HUDEP-2 (cell line): Measurements from ENCODE around the gene ZFYVE26.

Experiments used
- DNase-seq, 76 experiments: peaks; one replicate each; lab custom pipeline; 2025; ENCODE audit not compliant: unreplicated experiment in 76 of 76; lab: John Stamatoyannopoulos, UW

Gene ZFYVE26

DNA sequence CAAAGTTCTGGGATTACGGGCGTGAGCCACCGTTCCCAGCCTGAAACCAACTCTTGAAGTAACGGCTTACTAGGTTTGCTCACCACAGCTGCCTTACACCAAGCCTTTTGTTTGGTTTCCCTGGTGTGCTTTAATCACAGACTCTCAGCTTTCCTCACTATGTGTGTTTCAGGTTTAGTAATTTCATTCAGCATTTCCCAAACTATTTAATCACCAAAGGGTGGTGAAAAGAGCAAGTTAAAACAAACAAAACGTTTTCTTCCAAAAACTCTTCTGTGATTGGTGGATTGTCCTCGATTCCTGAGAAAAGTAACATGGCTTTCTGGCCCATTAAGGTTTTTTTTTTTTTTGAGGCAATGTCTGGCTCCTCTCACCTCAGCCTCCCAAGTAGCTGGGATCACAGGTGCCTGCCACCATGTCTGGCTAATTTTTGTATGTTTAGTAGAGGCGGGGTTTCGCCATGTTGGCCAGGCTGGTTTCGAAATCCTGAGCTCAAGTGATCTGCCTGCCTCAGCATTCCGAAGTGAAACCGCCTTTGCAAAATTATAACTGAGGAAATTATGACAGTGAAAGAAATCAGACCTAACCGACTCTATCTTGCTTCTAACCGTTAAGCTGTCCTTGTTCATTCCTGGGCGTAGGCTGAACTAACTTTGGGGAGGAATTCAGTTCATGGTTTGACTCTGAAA is 1.5 kb upstream of the ZFYVE26 start:
- no peak for DNase-seq

DNA sequence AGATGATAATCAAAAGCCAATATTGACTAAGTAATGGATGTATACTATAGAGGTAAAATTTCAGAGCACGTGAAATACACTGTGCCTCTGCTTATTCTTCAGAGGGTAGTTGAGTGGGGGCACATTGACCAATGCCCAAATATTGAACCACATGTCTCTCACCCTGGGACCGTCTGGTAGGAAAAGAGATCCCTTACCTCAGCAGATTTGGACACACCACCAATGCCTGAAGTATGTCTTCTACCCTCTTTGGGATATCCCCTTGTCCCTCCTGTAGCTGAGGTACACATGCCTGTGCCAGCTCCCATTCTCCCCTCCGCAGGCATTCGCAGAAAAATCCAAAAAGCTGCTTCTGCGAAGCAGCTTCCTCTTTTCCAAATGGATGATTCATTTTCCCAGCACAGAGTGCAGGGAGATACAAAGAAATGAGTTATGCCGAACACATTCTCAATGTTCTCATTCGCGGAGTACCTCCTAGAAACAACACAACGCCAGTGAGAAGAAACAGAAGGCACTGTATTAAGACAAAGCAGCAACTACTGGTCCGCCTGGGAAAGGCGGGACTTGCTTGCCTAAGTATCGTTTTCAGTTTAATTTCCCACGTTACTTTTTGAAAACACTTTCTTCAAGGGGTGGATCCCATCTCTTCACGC is 691 bp downstream of the ZFYVE26 start:
- DNase-seq = peak in 2 of 76 experiments; percentile 5 to 18

DNA sequence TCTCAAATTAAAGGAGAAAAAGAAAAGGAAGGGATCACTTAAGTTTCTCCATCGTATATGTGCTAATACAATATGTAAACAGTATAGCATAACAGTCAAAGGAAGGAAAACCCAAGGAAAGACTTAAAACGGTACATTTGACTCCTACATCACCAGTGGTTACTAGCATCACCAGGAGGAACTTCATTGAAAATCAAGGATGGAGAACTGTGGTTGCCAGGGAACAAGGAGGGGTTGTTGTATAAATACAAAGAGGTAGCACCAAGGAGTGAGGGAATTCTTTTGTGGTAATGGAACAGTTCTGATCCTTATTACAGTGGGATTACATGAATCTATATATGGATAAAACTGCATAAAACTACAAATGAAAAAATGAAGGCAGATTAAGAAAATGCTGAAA is 1.6 kb downstream of the ZFYVE26 start:
- DNase-seq = no peak

DNA sequence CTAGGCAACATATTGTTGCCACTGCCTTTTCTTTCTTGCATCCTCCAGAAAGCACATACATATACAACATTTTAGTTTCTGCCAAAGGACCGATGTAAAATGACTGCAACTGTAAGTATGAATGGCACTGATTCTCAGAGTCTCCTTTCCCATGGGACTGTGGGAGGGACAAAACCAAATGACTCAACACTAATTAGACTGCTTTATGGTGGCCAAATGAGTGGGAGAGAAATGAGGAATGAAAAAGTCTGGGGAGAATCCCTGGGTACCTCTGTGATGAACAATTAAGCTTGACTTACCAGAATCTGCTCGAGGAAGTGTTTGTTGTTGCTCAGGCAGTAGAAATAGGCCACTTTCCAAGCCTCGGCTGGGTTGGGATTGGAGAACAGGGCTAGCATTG is 10.1 kb downstream of the ZFYVE26 start:
- no peak for DNase-seq

DNA sequence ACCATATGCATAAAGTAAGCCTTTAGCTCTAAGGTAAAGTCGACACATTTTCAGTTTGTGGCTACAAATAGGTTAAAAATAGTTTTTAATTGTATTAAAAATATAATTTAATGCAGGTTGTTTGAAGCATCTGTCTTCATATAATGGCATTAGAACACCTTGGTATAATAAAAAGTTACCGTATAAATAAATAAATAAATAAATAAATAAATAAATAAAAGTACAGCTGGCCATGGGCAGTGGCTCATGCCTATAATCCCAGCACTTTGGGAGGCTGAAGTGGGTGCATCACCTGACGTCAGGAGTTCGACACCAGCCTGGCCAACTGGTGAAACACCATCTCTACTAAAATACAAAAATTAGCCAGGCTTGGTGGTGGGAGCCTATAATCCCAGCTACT is 15.6 kb downstream of the ZFYVE26 start:
- DNase-seq = no peak

DNA sequence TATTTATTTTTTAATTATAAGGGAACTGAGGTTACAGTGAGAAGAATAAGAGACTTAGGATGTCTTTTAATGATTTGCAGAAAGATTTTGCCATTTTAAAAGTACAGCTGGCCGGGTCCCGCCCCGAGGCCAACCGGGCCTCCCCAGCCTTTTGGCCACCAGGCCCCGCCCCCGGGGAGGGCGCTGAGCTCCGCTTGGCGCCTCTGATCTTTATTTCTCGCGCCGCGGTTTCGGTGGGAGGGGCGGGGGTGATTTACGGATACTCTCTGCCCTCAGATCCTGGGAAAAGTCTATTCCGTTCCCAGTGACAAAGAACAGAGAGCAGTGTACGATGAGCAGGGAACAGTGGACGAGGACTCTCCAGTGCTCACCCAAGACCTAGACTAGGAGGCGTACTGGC is 17.7 kb downstream of the ZFYVE26 start:
- no peak for DNase-seq

DNA sequence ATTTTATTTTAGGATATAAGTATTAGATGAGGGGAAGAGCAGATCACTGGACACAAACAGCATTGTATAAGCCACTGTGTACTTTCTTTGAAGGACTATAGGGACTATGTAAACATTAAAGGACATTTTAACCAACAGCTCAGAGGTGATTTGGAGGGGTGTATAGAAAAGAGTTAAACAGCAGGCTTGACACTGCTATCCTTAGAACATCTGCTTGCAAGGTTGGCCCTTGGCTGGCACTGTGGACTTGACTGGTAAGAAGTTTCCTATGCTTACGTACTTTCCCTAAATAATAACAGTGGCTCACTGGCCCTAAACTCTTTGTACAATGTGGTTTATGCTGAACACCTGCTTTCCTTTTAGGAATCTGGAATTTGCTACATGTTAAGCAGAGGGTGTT is 28.7 kb downstream of the ZFYVE26 start:
- DNase-seq = no peak

DNA sequence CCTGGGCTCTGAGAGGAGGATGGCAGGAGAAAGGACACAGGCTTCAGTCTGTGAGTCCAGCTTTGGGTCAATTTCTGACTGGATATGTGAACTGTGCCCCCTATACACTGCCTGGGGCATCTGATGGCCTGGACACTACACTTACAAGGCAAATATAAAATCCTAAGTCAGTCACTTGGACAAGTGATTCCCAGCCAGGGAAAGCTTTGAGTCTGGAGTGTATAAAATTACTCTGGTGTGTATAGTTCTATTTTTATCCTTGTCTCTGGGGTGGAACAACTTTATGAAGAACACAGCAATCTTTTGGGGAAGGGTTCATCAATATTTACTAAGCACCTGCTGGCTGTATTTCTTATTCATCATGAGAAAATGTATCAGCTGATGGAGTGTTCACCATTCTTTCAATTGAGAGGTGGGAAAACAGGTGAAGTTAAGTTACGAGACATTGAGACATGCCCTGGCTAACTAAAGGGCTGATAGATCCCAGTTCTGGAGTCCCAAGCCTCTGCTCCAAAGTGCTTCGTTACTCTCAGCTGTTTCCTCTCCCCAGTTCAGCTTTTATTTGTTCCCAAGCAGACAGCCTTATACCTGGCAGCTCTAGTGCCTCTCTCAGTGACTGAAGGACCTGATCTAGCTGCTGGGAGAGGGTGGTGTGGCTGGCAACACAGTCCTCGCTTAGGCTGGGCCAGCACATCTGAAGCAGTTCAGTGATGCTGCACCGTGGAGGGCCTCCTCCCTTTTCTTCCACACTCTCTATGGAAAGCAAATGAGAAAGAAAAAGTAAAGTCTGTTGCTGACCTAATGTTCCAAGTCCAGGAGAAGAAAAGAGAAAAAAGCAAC is 30.9 kb downstream of the ZFYVE26 start:
- no peak for DNase-seq

DNA sequence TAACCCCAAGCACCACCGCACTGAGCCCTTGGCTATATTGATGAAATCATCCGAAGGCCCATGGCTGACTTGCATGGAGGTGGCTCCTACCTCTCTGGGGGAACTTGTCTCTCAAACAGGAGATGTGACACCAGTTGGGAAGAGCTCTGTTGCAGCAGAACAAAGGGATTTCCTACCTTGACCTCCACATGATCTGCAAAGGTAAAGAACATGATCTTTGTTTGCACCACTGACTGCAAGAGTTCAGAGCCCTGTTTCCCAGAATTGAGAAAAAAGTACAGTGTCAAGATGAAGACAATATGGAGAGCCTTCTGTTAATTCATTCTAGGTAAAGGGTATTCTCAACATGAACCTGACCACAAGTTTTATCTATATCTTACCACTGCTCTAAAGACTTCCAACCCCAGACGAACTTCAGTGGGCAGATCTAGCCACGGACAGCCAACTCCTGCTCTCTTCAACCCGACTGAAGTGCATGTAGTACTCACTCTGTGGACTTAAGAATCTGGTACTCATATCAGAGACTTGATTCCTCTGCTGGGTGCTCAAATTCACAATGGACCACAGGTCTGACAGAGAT is 32.1 kb downstream of the ZFYVE26 start:
- peak in 1 of 76 experiments; percentile 6 for DNase-seq

DNA sequence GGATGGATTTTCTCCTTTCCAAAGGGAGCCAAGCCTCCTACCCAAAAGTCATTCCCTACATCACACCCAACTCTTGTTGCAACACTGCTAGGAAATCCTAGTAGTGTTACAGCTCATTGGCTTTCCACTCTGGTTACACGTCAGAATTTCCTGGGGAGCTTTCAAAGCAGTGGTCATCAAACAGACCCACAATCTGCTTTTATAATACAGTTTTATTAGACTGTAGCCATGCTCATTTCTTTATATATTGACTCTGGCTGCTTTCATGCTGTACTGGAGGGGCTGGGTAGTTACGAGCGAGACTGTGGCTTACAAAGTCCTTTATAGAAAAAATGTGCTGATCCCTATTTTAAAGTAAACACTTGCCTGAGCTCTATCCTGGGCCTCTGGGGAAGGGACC is 34.3 kb downstream of the ZFYVE26 start:
- no peak for DNase-seq

DNA sequence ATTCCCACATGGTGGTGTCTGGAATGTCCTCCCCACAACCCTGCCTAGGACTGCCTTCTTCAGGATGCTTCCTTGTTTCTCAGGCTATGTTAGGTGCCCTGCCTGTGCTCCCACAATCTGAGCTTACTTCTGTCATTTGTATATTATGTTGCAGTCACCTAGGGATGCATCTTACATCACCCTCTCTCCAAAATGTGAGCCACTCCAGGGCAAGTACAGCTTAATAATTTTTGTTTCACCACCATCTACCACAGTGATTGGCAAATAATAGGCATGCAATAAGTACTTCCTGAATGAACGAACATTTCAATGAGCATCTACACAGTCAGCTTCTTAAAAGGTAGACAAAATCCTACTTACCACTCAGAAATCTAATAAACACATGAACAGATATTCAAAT is 37.6 kb downstream of the ZFYVE26 start:
- no peak for DNase-seq

DNA sequence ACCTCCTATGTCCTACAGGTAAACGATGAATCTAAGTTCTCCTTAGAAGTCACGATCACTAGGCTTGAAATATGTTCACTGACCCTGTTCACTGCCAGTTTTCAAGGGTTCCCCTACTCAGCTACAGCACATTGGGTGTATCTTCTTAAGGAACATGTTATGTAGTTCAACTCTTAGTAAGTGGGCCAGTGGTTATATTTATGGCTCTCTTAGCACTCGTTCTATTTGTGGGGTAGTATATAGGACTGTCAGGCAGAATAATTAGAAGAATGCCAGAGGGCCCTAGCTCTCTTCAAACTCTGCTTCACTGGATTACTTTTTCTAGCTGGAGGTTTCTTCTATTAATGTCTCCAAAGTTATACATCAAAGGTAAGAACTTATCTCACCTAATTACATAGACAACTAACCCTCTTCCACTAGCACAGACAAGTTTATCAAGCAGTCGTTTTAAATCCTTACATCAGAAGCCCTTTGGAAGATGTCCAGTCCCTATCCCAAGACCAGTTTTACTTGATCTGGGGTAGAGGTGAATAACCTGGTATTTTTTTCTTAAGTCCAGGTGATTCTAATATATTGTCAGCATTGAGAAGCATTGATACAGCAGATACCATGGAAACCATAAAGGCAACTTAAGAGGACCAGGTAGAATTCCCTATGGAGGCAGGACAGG is 39.6 kb downstream of the ZFYVE26 start:
- no peak for DNase-seq

DNA sequence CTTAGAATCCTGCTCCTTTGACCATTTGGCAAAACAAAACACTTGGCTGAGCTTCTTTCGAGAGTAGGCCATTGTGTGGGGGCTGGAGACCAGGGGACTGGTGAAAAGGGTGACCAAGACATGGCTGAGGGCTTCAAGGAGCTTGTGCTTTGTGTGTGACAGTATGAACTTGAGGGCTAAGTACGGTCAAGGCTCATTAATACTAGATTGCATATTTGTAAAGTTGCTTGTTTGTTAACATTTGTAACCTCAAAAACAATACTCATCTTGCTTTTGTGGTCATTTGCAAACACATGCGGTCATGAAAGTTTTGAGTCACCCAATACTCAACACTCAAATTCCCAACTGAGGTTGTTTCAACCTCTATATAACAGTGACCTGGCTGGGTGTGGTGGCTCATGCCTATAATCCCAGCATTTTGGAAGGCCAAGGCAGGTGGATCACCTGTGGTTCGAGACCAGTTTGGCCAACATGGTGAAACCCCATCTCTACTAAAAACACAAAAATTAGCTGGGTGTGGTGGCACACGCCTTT is 42.5 kb downstream of the ZFYVE26 start:
- DNase-seq = no peak

DNA sequence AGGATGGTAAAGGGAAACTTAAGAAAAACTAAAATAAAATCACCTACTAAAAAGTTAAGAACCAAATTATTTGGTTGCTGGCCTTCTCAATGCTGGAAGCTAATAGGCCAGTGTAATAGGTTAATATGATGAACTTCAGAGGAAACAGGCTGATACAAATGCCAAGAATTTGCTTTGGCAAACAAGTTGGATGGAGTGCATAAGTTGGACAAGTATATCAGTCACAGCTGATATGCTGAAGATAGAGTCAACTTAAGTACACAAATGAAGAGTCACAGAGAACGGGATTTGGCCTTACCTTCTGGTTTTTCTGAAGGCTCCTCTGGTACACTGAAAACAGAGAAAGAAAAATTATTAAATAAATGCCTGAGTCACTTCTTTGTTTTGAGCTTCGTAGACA is 48.2 kb downstream of the ZFYVE26 start:
- no peak for DNase-seq

DNA sequence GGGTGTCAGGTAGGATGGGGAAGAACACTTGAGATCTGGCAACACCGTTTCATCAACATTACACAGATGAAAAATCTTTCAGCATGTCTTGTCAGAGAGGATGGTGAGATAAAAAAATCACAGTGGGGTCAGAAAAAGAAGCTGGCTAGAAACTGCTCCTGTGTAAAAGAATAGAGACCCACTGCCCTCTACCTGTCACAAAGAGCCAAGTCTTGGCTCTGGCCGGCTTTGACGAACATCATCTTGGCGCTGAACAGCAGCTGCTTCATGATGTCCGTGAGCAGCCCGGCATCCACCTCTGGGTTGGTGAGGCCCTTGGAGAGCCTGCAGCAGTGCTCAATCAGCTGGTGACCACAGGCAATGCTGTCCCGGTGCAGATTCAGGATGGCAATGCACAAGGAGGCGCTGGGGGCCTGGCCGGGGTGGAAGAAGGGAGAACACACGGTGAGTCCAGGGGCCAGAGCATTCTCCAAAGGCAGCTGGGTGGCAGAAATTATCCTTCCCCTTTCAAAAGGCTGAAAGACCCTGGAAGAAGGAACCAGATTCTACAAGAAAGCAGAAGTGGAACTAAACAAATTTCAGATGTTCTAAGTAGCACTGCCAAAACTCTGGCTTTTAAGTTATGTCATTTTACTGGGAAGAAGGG is 50.2 kb downstream of the ZFYVE26 start:
- DNase-seq = no peak

DNA sequence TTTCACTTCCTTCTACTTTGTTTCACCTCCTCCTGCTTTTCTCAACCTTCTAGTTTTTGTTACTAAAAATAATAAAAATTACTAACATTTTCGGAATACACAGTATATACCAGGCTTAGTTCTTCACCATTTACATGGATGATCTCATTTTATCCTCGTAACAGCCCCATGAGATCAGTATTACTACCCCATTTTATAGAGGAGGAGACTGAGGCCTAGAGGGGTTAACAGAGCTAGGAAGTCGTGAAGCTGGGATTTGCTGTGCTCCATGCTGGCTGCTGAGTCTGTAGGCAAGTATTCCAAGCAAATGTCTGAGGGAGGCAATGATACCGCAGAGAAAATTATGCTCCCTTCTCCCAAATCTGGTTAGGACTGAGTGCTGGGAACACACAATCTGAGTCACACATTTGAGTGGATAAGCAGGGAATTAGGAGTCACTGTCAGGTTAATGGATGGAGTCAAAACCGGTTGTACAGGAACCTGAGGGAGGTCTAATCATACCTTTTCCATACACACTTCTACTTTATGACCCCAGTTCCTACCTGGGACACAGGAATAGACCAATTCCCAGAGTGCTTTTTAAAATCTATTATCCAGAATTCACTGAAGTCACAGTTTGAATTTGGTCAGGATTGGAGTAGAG is 51.1 kb downstream of the ZFYVE26 start:
- DNase-seq = no peak

DNA sequence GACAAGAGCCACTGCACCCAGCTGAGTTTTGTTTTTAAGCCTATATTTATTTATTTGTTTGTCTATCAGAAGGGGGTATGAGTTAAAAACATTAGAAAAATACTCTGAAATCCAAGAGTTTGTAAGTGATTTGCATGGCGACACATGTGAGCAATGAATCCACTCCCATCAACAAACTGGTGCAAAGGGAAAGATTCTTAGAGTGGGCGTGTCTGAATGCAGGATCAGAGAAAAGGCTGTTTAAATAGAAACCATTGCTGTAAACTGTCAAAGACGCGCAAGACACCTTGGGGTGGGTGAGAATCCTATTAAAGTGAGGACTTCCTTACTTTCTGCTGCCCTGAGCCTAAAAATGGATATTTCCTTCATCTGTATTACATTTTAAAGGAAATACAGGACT is 51.9 kb downstream of the ZFYVE26 start:
- DNase-seq = no peak

DNA sequence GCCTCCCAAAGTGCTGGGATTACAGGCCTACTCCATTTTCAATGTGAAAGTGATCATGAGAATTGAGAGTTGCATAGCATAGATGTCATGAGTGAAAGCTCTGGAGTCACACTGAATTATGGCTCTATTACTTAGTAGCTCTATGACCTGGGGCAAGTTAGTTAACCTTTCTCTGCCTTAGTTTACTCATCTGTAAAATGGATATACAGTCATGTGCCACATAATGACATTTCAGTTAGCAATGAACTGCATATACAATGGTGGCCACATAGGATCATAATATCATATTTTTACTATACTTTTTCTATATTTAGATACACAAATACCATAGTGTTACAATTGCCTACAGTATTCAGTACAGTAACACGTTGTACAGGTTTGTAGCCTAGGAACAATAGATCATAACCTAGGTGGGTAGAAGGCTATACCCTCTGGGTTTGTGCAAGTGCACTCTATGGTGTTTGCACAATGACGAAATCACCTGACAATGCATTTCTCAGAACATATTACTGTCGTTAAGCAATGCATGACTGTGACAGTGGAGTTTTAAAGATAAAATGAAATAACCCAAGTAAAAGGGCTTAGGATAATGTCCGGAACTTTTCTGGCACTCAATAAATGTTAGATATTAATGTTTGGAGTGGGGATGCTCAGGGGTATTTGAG is 53.1 kb downstream of the ZFYVE26 start:
- DNase-seq = no peak

DNA sequence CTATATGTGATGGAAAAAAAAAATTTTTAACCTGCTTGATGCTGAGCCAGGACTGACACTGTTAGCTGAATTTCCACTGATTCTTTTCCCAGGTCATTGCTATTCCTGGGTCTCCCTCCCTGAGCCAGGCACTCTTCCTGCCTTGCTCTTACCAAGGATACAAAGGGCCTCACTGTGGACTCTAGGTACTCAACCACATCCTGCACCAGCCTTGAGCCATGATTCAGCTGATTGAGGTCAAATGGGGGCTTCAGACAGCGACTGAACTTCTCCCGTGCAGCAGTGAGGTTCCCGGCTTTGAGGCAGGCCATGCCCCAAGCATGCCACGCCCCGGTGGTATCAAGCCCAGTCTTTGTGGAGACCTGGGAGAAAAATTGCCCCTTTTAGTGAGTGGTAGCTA is 54.3 kb downstream of the ZFYVE26 start:
- DNase-seq = no peak
